Lung (tissue), 12 donors: ENCODE results near the gene CHST11. TPM values are rescaled to one million over a fixed set of nuclear protein-coding genes. Genes with fewer than 3 reads are reported as not detected.

ENCODE experiments used
- ATAC-seq: fragments of 200-7000 bp; cut with Tn5 transposase; one replicate; pipeline ENCODE4 v1.9.1; 2020; ENCODE audit warnings: moderate number of reproducible peaks; ENCODE audit not compliant: insufficient read depth, low FRiP score
- DNase-seq, 3 donors: peaks; one replicate each; pipeline ENCODE4 v3.0.0-alpha.2; 2013 to 2017
- H3K27ac ChIP-seq, 2 donors: one replicate each; pipeline ENCODE4 v1.5.1; 2013; ENCODE audit warnings: mild to moderate bottlenecking in 2 of 2, moderate library complexity in 2 of 2, control low read depth in 1 of 2, inconsistent platforms in 1 of 2, low read depth in 1 of 2, low read length in 1 of 2
- H3K27me3 ChIP-seq, 3 donors: one replicate each; pipeline ENCODE4 v1.5.1; 2013; ENCODE audit warnings: low read length in 2 of 3; ENCODE audit not compliant: control insufficient read depth in 3 of 3, insufficient read depth in 3 of 3
- H3K36me3 ChIP-seq, 4 donors: one replicate each; pipeline ENCODE4 v1.5.1; 2013; ENCODE audit warnings: low read length in 4 of 4, mild to moderate bottlenecking in 1 of 4, moderate library complexity in 1 of 4; ENCODE audit not compliant: control insufficient read depth in 4 of 4, insufficient read depth in 4 of 4
- H3K4me1 ChIP-seq, 5 donors: one replicate each; pipeline ENCODE4 v1.5.1; 2013; ENCODE audit warnings: low read length in 5 of 5, mild to moderate bottlenecking in 2 of 5, moderate library complexity in 1 of 5; ENCODE audit not compliant: control insufficient read depth in 5 of 5, insufficient read depth in 5 of 5
- H3K4me3 ChIP-seq: one replicate; pipeline ENCODE4 v1.5.1; 2013; ENCODE audit warnings: mild to moderate bottlenecking, control low read depth, moderate library complexity
- H3K9ac ChIP-seq, 2 donors: one replicate each; pipeline ENCODE4 v1.5.1; 2013; ENCODE audit warnings: low read length in 2 of 2, control low read depth in 1 of 2; ENCODE audit not compliant: insufficient read depth in 1 of 2
- H3K9me3 ChIP-seq, 4 donors: one replicate each; pipeline ENCODE4 v1.5.1; 2013; ENCODE audit warnings: low read length in 3 of 4, mild to moderate bottlenecking in 1 of 4, moderate library complexity in 1 of 4; ENCODE audit not compliant: control insufficient read depth in 4 of 4, insufficient read depth in 3 of 4
- CTCF ChIP-seq: IDR thresholded peaks from 2 replicates; pipeline ENCODE4 v1.5.1; 2012; ENCODE audit warnings: mild to moderate bottlenecking; ENCODE audit errors: control extremely low read depth, extremely low read depth
- WGBS, 2 donors: extraction: QIAGEN DNeasy Blood & Tissue Kit; methylation state at CpG; one replicate each; pipeline ENCODE4 v1.1.7; 2013; 5-methylcytosine and 5-hydroxymethylcytosine counted together
- polyA plus RNA-seq, 2 donors: library from polyadenylated mRNA; stranded (reverse); fragments of 200-250 nt; gene quantifications; one replicate each; pipeline ENCODE4 v1.2.1, GENCODE V29; 2013
- total RNA-seq, 2 donors: library from RNA; depleted of rRNA in 1 of 2; stranded (reverse); fragments of >200 nt in 1 of 2; gene quantifications; one replicate each; pipeline ENCODE4 v1.2.1, GENCODE V29; 2014 to 2021
- donor health status: control.
- donor health status: control.
- donor health status: Bipolar disorder and iron deficiency.
- donor health status: healthy.
- donor health status: DM: yes; HTN: yes; CAD: no.

CHST11 gene
- total and polyA plus RNA-seq, 4 donors: 9.0 to 63.2 (median 27.7) TPM

DNA sequence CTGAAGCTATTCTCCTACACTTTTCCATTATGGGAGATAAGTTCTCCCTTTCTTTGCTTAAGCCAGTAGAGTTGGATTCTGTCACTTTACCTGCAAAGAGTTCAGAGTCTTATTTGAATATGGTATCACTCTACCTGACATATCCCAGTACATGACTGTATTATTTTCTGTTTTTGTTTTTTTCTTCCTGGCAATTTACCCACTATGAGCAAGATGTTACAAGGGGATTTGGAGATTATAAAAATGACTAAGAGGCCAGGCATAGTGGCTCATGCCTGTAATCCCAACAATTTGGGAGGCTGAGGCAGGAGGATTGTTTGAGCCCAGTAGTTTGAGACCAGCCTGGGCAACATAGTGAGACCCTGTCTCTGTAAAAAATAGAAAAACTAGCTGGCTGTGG is 46.4 kb upstream of the CHST11 start:
- H3K27me3 ChIP-seq: peaks cover 0 to 2% (median 0%) of the 10 kb centered on the region in 3 donors
- peaks cover 0 to 4% (median 0%) of the 10 kb centered on the region in 4 donors for H3K9me3 ChIP-seq
- H3K4me1 ChIP-seq: peaks cover 0 to 2% (median 0%) of the 10 kb centered on the region in 5 donors
- H3K4me3 ChIP-seq: no peak overlapping the region
- no peak for TF ChIP-seq CTCF
- DNase-seq (no peak), ATAC-seq (no peak)
- H3K27ac ChIP-seq: no peak overlapping the region
- no peaks in the 10 kb centered on the region for H3K36me3 ChIP-seq
- no peak overlapping the region for H3K9ac ChIP-seq

DNA sequence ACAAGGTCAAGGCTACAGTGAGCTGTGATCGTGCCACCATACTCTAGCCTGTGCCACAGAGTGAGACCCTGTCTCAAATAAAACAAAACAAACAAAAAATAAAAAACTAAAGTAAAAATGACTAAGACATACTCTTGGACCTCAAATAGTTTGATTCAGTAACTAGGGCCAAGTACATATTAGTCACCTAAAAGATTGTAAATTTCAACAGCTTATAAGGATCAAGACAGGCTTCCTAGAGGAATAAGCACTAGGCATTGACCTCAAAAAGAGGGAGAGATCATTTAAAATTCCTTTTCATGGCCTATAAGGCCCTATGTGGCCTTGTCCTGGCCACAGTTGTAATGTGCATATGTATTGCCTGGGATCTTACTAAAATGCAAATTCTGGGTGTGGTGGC is 46.0 kb upstream of the CHST11 start:
- no peak for ATAC-seq
- Histone ChIP-seq H3K36me3 (no peaks in the 10 kb centered on the region), H3K4me3 (no peak overlapping the region), H3K27ac (no peak overlapping the region), H3K9ac (no peak overlapping the region), H3K9me3 (peaks cover 0 to 4% (median 0%) of the 10 kb centered on the region in 4 donors), H3K4me1 (peaks cover 0 to 2% (median 0%) of the 10 kb centered on the region in 5 donors), H3K27me3 (peaks cover 0 to 2% (median 0%) of the 10 kb centered on the region in 3 donors)
- 96 to 97% methylated on average over 1 of the region's 1 CpG for WGBS, 2 donors
- no peak for TF ChIP-seq CTCF
- DNase-seq: no peak

DNA sequence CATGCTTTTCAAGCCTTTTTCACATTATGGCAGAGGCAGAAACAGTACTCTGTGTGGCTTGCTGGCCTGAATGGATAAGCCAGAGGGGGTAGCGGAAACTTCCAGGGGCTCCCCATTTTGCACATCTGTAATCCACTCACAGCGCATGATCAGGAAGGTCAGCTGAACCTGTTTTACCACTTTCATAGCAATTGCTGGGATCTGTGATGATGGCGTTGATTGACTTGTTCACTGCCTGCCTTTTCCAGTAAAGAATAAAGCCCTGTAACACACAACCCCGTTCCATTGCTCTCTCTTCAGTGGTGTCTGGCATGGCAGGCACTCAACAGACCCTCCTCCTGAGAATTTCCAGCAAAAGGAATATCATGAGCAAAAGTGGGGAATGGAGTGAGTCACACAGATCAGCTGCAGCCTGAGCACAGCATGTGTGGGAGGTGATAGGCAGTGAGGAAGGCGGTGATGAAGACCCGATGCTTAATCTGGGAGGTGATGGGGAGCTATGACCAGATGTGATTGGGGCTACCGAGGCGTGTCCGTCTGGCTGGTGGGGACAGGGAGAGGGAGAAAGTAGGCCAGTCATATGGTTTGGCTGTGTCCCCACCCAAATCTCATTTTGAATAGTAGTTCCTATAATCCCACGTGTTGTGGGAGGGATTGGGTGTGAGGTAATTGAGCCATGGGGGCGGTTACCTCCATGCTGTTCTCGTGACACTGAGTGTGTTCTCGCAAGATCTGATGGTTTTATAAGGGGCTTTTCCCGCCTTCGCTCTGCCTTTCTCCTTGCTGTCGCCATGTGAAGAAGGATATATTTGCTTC is 44.7 kb upstream of the CHST11 start:
- ATAC-seq: no peak
- H3K27me3 ChIP-seq: peaks cover 0 to 3% (median 2%) of the 10 kb centered on the region in 3 donors
- TF ChIP-seq CTCF: no peak
- peaks cover 0 to 2% (median 0%) of the 10 kb centered on the region in 5 donors for H3K4me1 ChIP-seq
- H3K4me3 ChIP-seq: no peak overlapping the region
- H3K9ac ChIP-seq: no peak overlapping the region
- H3K36me3 ChIP-seq: no peaks in the 10 kb centered on the region
- DNase-seq: peak in 2 of 3 donors; percentile 28 to 44
- H3K27ac ChIP-seq: no peak overlapping the region
- H3K9me3 ChIP-seq: no peaks in the 10 kb centered on the region
- 86 to 91% methylated on average over 16 of the region's 16 CpGs for WGBS, 2 donors
